ENCODE results near the gene TNFRSF1A.
"Not testable (repeated sequence)": the region's sequence is repeated elsewhere in the genome, so short reads cannot be mapped to it uniquely, and the experiment has no call there.

TNFRSF1A gene

GRCh38 chr12:6355491-6356373 is 13.9 kb upstream of the TNFRSF1A start:
- DNase-seq, result peak; percentile 53

- DNase-seq, result no peak
These were observed 12.9 kb upstream of the TNFRSF1A start for GRCh38 chr12:6354495-6355393.

GRCh38 chr12:6352193-6353173 is 10.6 kb upstream of the TNFRSF1A start:
- DNase-seq, result no peak

GRCh38 chr12:6351622-6352021 is 9.7 kb upstream of the TNFRSF1A start:
- no peak for DNase-seq

- DNase-seq, result no peak
These were observed 5.8 kb upstream of the TNFRSF1A start for GRCh38 chr12:6347367-6348338.

- DNase-seq, result no peak
These were observed 5.1 kb upstream of the TNFRSF1A start for GRCh38 chr12:6346942-6347341.

- DNase-seq, result peak; percentile 79
These were observed 4.5 kb upstream of the TNFRSF1A start for GRCh38 chr12:6346235-6346832.

- DNase-seq, result peak; percentile 74
These were observed 3.6 kb upstream of the TNFRSF1A start for GRCh38 chr12:6345319-6346091.

- not testable (repeated sequence) for DNase-seq
These were observed 2.3 kb upstream of the TNFRSF1A start for GRCh38 chr12:6344101-6344660.

GRCh38 chr12:6343518-6343917 is 1.6 kb upstream of the TNFRSF1A start:
- no peak for DNase-seq

- DNase-seq, result no peak
These were observed 439 bp upstream of the TNFRSF1A start for GRCh38 chr12:6342140-6342889.

- no peak for DNase-seq
These were observed 995 bp downstream of the TNFRSF1A start for GRCh38 chr12:6340745-6341416.

- DNase-seq, result no peak
These were observed 1.7 kb downstream of the TNFRSF1A start for GRCh38 chr12:6340032-6340638.

GRCh38 chr12:6338955-6339354 is 2.9 kb downstream of the TNFRSF1A start:
- no peak for DNase-seq

- DNase-seq, result not testable (repeated sequence)
These were observed 3.3 kb downstream of the TNFRSF1A start for GRCh38 chr12:6338536-6338935.

GRCh38 chr12:6337958-6338433 is 3.9 kb downstream of the TNFRSF1A start:
- no peak for DNase-seq

All from DMS53 (cell line).